PC-9 (cell line): Measurements from ENCODE around the gene ATP7B.

Source experiments
- EZH2 ChIP-seq: fragments of 200-600 bp; sonication (generic); IDR thresholded peaks from 2 replicates; pipeline ENCODE4 v1.8.0; 2017; ENCODE audit warnings: antibody characterized with exemption, low read depth
- TF ChIP-seq, protein P1 (sequence below): fragments of 200-600 bp; sonication (generic); conservative IDR thresholded peaks from 2 replicates; pipeline ENCODE4 v1.6.1; 2017; ENCODE audit warnings: mixed run types, antibody characterized with exemption, mild to moderate bottlenecking, moderate library complexity

DNA sequence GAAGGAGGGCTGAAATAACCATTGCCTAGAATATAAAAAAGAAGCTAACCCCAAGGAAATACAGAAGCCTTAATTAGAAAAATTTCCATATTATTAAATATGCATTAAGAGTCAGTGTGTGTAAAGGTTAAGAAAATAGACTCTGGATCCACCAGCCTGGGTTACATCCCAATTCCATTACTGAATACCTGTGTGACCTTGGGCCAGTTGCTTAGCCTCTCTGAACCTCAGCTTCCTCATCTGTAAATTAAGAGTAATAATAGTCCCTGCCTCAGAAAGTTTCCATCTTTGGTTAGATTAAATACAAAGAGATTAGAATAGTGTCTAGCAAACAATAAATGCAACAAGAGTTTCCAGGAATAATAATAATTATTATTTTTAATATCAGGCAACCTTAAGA, 54.5 kb downstream of the ATP7B start:
- TF ChIP-seq, protein P1, sequence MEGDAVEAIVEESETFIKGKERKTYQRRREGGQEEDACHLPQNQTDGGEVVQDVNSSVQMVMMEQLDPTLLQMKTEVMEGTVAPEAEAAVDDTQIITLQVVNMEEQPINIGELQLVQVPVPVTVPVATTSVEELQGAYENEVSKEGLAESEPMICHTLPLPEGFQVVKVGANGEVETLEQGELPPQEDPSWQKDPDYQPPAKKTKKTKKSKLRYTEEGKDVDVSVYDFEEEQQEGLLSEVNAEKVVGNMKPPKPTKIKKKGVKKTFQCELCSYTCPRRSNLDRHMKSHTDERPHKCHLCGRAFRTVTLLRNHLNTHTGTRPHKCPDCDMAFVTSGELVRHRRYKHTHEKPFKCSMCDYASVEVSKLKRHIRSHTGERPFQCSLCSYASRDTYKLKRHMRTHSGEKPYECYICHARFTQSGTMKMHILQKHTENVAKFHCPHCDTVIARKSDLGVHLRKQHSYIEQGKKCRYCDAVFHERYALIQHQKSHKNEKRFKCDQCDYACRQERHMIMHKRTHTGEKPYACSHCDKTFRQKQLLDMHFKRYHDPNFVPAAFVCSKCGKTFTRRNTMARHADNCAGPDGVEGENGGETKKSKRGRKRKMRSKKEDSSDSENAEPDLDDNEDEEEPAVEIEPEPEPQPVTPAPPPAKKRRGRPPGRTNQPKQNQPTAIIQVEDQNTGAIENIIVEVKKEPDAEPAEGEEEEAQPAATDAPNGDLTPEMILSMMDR, result no peak
- no peak for TF ChIP-seq EZH2
